ENCODE data around the gene MACROH2A1. TPM values are rescaled to one million over a fixed set of nuclear protein-coding genes. Genes with fewer than 3 reads are reported as not detected.

Gene MACROH2A1
- 100 to 1,000 TPM; 104 to 167 (median 136) TPM for total RNA-seq

GRCh38 chr5:135398855-135399793 is at the start of gene MACROH2A1:
Gene MACROH2A1, minus strand, starts transcription at chr5:135399231. Its CDS starts 10,138 bp downstream, at chr5:135389093.
- H3K27ac ChIP-seq, result peak within 1 kb of the TSS; percentile 76 to 93 (median 82)
- in situ Hi-C loops (cut with MboI; ENCODE audit: low sequenced_read_pairs in 4 of 4) (no loop called here), intact Hi-C loops (cut with DNase I; ENCODE audit: low total_unique reads) (loop anchor here (2.0 to 10.0 kb wide), 3 partner anchors 34 to 154 kb away; no protein-coding TSS in a partner anchor)
- H3K4me3 ChIP-seq, result peak within 1 kb of the TSS; percentile 70 to 96 (median 81)
- TF ChIP-seq, protein P1, sequence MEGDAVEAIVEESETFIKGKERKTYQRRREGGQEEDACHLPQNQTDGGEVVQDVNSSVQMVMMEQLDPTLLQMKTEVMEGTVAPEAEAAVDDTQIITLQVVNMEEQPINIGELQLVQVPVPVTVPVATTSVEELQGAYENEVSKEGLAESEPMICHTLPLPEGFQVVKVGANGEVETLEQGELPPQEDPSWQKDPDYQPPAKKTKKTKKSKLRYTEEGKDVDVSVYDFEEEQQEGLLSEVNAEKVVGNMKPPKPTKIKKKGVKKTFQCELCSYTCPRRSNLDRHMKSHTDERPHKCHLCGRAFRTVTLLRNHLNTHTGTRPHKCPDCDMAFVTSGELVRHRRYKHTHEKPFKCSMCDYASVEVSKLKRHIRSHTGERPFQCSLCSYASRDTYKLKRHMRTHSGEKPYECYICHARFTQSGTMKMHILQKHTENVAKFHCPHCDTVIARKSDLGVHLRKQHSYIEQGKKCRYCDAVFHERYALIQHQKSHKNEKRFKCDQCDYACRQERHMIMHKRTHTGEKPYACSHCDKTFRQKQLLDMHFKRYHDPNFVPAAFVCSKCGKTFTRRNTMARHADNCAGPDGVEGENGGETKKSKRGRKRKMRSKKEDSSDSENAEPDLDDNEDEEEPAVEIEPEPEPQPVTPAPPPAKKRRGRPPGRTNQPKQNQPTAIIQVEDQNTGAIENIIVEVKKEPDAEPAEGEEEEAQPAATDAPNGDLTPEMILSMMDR (IDR thresholded peaks at IDR 0.05 in 4 of 5, conservative IDR thresholded peaks at IDR 0.05 in 1 of 5), result peak in 4 of 5 experiments; percentile 10 to 29 (median 15)
- TF ChIP-seq POLR2A (IDR thresholded peaks at IDR 0.05), result peak; percentile 95 to 97
- peak; percentile 80 to 93 for ATAC-seq
- H3K9me3 ChIP-seq, result no peaks in the 10 kb centered on the region
- H3K27me3 ChIP-seq, result no peaks in the 10 kb centered on the region
- peak; percentile 70 to 84 for DNase-seq
- H3K4me1 ChIP-seq, result peaks cover 37 to 45% of the 10 kb centered on the region in 2 donors
- no peaks in the 10 kb centered on the region for H3K36me3 ChIP-seq

- Histone ChIP-seq H3K27ac (no peak overlapping the region), H3K27me3 (no peaks in the 10 kb centered on the region), H3K4me1 (no peaks in the 10 kb centered on the region), H3K9me3 (no peaks in the 10 kb centered on the region), H3K36me3 (no peaks in the 10 kb centered on the region), H3K4me3 (no peak overlapping the region)
- no peak for ATAC-seq
- TF ChIP-seq POLR2A (IDR thresholded peaks at IDR 0.05), result no peak
- TF ChIP-seq, protein P1 (IDR thresholded peaks at IDR 0.05 in 4 of 5, conservative IDR thresholded peaks at IDR 0.05 in 1 of 5), result no peak
- intact Hi-C loops (cut with DNase I; ENCODE audit: low total_unique reads), result no loop called here
- in situ Hi-C loops (cut with MboI; ENCODE audit: low sequenced_read_pairs in 4 of 4), result no loop called here
- DNase-seq, result no peak
These were observed 49.2 kb upstream of the MACROH2A1 start for GRCh38 chr5:135448071-135448739.

DNA sequence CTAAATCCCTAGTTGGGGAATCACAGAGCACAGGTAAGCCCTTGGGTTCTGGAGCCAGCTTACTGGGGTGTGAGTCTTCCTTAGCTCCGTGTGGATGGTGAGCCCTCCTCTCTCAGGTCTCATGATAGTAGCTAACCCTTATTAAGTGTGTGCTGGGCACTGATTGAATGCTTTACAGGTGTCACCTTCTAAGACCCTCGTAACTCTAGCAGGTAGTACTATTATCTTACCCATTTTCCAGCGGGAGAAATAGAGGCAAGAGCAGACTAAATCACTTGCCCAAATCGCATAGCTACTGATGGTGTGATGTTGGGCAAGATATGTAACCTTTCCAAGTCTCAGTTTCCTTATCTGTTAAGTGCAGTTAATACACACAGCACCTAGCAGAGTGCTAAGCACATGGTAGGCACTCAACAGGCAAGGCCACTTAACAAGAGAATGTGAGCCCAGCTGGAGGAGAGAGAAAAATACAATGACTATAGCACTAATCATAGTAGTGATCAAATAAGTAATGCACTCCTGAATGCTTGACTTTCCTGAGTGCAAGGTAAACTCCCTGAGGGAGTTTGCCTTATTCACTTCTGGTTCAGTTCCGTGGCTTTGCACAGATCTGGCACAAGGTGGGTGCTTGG is 48.4 kb upstream of the MACROH2A1 start, which contains the start of gene DCANP1:
Gene DCANP1 (minus strand): TSS at position 51 of the 632 bp plus-strand sequence. CDS start 240 bp downstream, outside the sequence.
- H3K4me1 ChIP-seq, result no peaks in the 10 kb centered on the region
- TF ChIP-seq, protein P1 (IDR thresholded peaks at IDR 0.05 in 4 of 5, conservative IDR thresholded peaks at IDR 0.05 in 1 of 5), result no peak
- TF ChIP-seq POLR2A (IDR thresholded peaks at IDR 0.05), result no peak
- H3K27ac ChIP-seq, result no peak within 1 kb of the TSS
- H3K36me3 ChIP-seq, result no peaks in the 10 kb centered on the region
- ATAC-seq, result no peak
- intact Hi-C loops (cut with DNase I; ENCODE audit: low total_unique reads), result no loop called here
- no peaks in the 10 kb centered on the region for H3K27me3 ChIP-seq
- H3K9me3 ChIP-seq, result no peaks in the 10 kb centered on the region
- no peak within 1 kb of the TSS for H3K4me3 ChIP-seq
- no peak for DNase-seq
- in situ Hi-C loops (cut with MboI; ENCODE audit: low sequenced_read_pairs in 4 of 4), result no loop called here

- no peaks in the 10 kb centered on the region for H3K27me3 ChIP-seq
- no peak overlapping the region for H3K27ac ChIP-seq
- DNase-seq, result no peak
- intact Hi-C loops (cut with DNase I; ENCODE audit: low total_unique reads), result no loop called here
- H3K36me3 ChIP-seq, result no peaks in the 10 kb centered on the region
- in situ Hi-C loops (cut with MboI; ENCODE audit: low sequenced_read_pairs in 4 of 4), result no loop called here
- no peaks in the 10 kb centered on the region for H3K9me3 ChIP-seq
- no peak for ATAC-seq
- no peaks in the 10 kb centered on the region for H3K4me1 ChIP-seq
- no peak for TF ChIP-seq POLR2A (IDR thresholded peaks at IDR 0.05)
- TF ChIP-seq, protein P1 (IDR thresholded peaks at IDR 0.05 in 4 of 5, conservative IDR thresholded peaks at IDR 0.05 in 1 of 5), result no peak
- H3K4me3 ChIP-seq, result no peak overlapping the region
These were observed 47.6 kb upstream of the MACROH2A1 start for GRCh38 chr5:135446615-135447014.
